Heart left ventricle (tissue), 13 donors: ENCODE measurements around the gene GTF3A.

Experiments used
- CTCF ChIP-seq, 12 donors: fragments of 200-600 bp; sonication (generic) in 4 of 12; IDR thresholded peaks; one replicate each; pipeline versions ENCODE4 v1.5.0 to v1.8.0; 2018 to 2022; ENCODE audit warnings: antibody characterized with exemption in 12 of 12, mild to moderate bottlenecking in 5 of 12
- POLR2A ChIP-seq, 2 donors: fragments of 450-650 bp; IDR thresholded peaks; one replicate each; pipeline ENCODE4 v1.6.1; 2017; ENCODE audit warnings: antibody characterized with exemption in 2 of 2, mild to moderate bottlenecking in 2 of 2, moderate library complexity in 2 of 2
- donor health status: ischemic (EF 13 %, LVEDD 7.1; RV severe dilation, severe dysfunction).
- donor health status: DM: no; HTN: yes; CAD: no.
- donor health status: DM: no; HTN: no; CAD: no.
- donor health status: ischemic (EF 25% LVEDD 6.9; RV normal size, moderate dysfunction).
- donor health status: ischemic (EF 25% LVEDD 5.7; RV mildly dilated, moderate dysfunction).
- donor health status: ischemic (EF 35%, LVEDD 5.7; RV mildly dilated, moderate dysfunction).
- donor health status: nonischemic (EF 11% LVEDD 7.7; RV severe dilation, severe dysfunction).
- donor health status: DM: yes; HTN: yes; CAD: no.
- donor health status: PGD.
- donor health status: ischemic (EF 29% LVEDD 5.4; RV normal size, mild dysfunction).
- donor health status: nonischemic (EF 23%, LVEDD 6.1; RV moderate dilation, normal function).

- peak; percentile 22 to 63 (median 49) for TF ChIP-seq CTCF (IDR thresholded peaks at IDR 0.05)
- TF ChIP-seq POLR2A (IDR thresholded peaks at IDR 0.05), result no peak
Measured at GRCh38 chr13:27379694-27380641, 44.5 kb upstream of the GTF3A start.
